ENCODE measurements around the gene VASP.
A peak's percentile ranks its signal among the peaks of the same experiment; 100 is the strongest.
"Not testable (repeated sequence)": the region's sequence is repeated elsewhere in the genome, so short reads cannot be mapped to it uniquely, and the experiment has no call there.

The VASP gene

GRCh38 chr19:45497791-45498190, 9.5 kb upstream of the VASP start:
- DNase-seq: no peak

DNA sequence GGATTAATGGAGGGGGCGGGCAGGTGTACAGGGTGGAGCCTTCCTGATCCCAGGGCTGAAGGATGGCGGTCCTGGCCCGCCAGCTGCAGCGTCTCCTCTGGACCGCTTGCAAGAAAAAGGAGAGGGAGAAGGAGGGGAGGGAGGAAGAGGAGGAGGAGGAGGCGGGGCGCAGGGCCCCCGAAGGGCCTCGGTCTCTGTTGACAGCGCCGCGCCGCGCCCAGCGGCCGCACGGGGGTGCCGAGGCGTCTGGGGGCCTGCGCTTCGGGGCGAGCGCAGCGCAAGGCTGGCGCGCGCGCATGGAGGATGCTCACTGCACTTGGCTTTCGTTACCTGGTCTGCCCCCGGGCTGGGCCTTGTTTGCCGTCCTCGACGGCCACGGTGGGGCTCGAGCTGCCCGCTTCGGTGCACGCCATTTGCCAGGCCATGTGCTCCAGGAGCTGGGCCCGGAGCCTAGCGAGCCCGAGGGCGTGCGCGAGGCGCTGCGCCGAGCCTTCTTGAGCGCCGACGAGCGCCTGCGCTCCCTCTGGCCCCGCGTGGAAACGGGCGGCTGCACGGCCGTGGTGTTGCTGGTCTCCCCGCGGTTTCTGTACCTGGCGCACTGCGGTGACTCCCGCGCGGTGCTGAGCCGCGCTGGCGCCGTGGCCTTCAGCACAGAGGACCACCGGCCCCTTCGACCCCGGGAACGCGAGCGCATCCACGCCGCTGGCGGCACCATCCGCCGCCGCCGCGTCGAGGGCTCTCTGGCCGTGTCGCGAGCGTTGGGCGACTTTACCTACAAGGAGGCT, 8.7 kb upstream of the VASP start, which contains the start of gene PPM1N:
Gene PPM1N, plus strand, starts transcription at position 33 of the 785 bp plus-strand sequence. Its CDS starts 30 bp downstream, at position 63.
- DNase-seq: peak; percentile 43

DNA sequence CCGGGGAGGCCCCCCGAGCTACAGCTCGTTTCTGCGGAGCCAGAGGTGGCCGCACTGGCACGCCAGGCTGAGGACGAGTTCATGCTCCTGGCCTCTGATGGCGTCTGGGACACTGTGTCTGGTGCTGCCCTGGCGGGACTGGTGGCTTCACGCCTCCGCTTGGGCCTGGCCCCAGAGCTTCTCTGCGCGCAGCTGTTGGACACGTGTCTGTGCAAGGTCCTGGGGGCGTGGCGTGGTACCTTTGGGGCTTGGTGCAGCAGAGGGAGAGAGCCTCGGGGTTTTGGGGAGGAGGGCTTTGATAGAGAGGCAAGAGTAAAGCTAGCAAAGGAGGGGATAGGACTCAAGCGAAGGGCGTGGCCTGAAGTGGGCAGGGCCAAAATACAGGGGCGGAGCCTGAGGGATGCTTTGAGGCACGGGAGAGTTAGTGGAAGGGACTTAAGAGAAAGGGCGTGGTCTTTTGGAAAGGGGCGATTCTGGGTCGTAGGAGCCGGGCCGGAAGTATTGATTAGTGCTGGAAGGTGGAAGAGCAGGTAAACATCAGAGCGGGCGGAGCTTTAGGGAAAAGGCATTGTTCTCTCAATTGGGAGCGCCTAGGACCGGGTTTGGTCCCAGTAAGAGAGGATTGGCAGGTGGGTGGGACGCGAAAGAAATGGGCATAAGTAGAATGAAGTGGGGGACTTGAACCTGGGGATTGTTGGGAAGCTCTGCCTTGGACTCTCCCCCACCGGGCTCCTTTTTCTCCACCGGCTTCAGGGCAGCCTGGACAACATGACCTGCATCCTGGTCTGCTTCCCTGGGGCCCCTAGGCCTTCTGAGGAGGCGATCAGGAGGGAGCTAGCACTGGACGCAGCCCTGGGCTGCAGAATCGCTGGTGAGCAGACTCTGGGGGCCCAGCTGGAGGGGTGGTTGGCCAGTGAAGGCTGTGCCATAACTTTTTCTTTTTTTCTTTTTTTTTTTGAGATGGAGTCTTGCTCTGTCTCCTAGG, 7.8 kb upstream of the VASP start:
- DNase-seq: peak; percentile 34

DNA sequence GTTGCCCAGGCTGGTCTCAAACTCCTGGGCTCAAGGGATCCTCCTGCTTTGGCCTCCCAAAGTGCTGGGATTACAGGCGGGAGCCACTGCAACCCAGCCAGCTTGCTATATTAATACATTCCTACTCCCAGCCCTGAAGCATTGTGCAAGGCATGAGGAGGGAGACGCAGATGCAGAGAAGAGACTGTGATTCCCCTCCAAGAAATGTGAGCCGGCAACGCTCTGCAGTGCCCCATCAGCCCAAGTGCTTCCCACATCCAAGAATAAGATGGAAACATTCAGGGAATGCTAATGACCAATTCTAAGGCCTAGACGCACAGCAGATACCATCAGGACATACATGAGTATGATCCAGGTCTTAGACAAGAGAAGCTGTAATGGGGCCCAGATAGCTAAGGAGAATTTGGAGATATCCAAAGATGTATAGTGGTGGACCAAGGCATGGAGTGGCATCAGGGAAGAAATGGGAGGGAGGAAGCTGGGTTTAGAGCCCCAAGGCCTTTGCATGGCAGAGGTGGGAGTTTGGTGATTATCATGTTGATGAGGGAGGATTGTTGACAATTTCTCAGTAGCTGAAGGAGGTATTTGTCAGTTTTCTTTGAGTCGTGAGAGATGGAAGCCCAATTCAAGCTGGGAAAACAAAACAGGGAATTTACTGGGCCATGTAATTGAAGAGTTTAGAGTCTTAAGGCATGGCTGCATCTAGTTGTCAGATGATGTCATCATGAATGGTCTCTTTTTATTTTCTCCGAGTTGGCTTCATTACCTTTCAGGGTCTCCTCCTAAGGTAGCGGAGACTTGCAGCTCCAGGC, 6.2 kb upstream of the VASP start:
- DNase-seq: no peak

DNA sequence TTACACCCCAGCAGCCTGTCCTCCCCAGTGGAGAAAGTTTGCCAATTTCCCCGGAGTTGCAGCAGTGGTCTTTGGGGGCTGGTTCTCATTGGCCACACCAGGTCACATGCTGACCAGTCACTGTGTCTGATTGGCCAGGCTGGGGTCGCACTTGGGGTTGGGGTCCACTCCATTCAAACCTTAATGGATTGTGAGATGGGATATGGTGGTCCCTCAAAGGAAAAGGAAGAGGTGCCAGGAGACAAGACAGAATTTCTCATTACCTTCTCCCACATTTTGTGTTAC, 5.6 kb upstream of the VASP start:
- no peak for DNase-seq

GRCh38 chr19:45502111-45502510, 5.2 kb upstream of the VASP start:
- DNase-seq: no peak

DNA sequence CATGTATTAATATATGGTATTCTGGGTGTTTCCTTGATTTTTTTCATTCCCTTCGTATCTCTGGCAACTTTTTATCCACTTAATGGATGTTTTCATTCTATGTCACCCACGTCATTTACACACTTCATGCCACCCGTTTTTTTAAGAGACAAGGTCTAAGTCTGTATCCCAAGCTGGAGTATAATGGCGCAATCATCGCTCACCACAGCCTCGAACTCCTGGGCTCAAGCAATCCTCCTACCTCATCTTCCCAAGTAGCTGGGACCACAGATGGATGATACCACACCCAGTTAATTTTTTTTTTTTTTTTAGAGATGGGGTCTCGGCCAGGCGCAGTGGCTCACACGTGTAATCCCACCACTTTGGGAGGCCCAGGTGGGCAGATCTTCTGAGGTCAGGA, 3.4 kb upstream of the VASP start:
- no peak for DNase-seq

DNA sequence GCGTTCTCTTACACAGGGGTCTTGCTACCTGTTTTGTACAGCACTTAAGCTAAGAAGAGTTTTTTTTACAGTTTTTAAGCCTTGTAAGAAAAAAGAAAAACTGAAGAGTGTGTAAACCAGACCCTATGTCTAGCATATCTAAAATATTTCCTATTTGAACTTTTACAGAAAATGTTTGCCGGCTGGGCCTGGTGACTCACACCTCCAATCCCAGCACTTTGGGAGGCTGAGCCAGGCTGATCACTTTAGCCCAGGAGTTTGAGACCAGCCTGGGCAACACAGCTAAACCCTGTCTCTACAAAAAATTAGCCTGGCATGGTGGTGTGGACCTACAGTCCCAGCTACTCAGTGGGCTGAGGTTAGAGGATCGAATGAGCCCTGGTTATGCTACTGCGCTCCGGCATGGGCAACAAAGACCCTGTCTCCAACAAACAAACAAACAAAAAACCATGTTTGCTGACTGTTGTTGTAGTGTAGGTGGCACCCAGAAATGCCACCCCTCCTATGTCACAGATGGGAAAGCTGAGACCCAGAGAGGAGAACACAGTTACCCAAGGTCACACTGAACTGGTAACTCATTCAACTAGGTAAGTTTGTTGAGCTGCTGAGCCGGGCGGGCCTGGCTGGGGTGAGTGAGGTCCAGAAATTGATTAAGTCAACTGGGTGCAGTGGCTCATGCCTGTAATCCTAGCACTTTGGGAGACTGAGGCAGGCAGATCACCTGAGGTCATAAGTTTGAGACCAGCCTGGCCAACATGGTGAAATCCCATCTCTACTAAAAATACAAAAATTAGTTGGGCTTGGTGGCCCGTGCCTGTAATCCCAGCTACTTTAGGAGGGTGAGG, 1.9 kb upstream of the VASP start:
- no peak for DNase-seq

- no peak for DNase-seq
These were observed 1.4 kb upstream of the VASP start for GRCh38 chr19:45505996-45506245.

DNA sequence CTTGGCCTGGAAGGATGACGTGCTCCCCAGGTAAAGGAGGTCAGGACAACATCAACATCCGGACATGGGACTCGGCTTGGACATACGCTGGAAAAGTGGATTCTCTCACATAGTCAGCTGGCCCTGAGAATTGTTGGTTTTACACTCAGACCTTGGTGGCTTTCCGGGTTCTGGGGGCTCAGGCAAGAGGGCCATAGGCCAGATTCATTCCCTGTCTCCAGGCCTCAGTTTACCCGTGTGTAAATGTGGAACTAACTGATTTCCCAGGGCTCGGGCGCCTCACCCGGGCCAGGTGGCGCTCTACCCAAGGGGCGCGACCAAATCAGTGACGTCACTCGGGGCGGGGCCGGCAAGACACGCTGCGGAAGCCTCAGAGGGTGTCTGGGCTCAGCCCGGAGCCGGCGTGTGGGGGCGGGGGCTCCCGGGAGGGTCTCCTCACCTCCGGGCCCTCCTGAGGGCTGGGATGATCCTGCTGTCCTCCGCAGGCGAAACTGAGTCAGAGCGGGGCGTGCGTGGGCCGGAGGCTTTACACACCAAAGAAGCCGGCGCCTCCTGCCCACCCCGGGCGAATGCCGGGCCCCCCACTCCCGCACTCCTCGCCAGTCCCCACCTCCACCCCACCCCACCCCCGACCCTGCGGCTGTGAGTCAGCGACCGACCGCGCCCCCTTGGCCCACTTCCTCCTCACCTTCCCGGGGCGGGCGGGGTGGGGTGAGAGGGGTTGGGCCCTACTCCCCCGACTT, 862 bp upstream of the VASP start:
- DNase-seq: peak; percentile 98

GRCh38 chr19:45507872-45508416, 665 bp downstream of the VASP start:
- DNase-seq: no peak

DNA sequence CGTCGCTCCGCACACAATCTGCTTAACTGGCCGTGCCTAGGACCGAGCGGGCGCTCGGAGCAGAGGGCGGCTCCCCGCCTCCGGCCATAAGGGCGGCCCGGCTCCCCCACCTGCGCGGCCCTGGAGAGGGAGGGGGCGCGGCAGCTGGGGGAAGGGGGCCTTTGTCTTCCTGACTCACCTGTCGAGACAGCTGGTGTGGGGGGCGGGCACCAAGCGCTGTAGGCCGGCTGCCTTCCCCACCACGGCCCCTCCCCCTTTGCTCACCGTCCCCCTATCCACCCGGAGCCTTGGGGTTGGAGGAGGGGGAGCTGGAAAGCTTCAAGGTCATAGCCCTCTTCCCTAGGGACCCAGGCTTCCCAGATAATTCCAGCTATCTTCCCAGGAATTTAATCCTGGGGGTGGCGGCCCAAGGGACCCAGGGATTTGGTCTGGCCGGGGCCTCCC, 1.2 kb downstream of the VASP start:
- peak; percentile 37 for DNase-seq

DNA sequence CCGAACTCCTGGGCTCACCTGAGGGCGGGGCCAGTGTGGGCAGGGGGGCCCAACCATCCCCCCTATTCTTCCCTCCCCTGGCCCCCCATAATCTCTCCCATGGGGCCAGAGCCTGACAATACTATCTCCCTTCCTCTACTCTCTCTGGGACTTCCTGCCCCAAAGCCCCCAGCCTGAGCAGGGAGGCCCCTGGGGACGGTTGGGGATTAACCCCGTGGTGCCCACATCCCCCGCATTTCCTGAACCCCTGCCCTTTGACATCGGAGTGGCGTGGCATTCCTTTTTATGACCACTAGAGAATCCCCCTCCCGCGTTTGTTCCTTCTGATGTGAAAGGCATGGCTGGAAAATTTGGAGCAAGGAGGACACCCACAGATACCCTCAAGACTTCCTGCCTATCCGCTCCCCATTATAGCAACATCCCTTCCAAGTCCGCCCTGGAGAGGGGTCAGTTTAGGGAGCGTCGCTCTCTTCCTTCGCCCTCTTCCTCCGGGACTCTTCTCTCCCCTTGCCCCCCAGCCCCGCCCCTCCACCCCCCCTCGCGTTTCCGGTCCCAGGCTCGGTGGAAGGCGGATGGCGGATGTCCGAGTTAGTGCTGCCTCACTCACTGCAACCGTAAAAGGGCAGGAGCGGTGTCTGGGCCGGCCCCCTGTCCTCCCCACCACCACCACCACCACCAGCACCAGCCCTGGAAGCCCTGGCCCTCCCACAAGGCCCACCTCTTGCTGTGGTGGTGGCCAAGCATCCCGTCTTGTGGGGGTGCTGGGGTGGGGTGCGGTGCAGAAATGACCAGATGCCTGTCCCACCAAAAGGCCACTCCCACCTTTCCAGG, 1.8 kb downstream of the VASP start:
- DNase-seq: no peak

GRCh38 chr19:45509692-45510015, 2.4 kb downstream of the VASP start:
- no peak for DNase-seq

- DNase-seq: not testable (repeated sequence)
These were observed 3.1 kb downstream of the VASP start for GRCh38 chr19:45510352-45510751.

DNA sequence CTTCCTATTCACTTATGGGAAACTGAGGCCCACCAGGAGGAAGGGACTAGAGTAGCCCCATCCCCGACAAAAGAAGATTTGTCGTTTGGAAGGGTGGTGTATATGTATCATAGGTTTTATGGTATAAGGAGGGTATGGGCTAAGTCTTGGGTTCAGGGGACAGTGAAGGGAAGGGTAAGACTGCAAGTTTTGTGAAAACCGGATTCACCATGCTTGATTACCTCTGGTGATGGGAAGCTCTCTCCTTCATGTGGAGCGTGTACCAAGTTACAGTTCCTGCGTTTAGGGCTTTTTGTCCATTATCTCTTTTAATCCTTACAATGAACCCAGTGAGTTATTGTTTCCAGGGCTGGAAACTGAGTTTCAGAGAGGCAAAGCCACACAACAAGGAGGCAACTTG, 3.8 kb downstream of the VASP start:
- DNase-seq: no peak

GRCh38 chr19:45512881-45513483, 5.7 kb downstream of the VASP start:
- no peak for DNase-seq

DNA sequence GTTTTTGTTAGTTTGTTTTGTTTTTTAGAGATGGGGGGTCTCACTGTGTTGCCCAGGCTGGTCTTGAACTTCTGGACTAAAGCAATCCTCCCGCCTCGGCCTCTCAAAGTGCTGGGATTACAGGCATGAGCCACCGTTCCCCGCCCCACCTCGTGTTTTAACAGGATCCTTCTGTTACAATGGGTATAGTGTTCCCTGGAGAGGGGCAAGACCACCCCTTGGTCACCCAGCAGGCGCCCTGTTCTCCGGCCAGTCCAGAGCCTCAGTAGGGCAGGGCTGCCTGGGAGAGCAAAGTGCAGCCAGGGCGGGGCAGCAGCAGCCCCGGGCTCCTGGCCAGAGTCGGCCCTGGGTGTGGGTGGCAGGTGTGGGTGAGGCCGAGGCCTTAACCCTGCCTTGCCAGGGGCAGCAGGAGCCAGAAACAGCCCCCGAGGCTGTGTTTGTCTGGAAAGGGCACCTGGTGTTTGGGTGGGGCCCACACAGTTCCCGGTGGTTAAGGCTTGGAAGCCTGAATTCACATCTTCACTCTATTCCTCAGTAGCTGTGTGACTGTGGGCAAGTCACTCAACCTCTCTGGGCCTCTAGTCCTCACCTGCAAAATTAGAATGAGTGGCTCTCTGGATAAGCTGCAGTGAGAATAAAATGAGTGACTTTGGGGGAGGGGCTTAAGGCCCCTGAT, 7.2 kb downstream of the VASP start:
- DNase-seq: no peak

DNA sequence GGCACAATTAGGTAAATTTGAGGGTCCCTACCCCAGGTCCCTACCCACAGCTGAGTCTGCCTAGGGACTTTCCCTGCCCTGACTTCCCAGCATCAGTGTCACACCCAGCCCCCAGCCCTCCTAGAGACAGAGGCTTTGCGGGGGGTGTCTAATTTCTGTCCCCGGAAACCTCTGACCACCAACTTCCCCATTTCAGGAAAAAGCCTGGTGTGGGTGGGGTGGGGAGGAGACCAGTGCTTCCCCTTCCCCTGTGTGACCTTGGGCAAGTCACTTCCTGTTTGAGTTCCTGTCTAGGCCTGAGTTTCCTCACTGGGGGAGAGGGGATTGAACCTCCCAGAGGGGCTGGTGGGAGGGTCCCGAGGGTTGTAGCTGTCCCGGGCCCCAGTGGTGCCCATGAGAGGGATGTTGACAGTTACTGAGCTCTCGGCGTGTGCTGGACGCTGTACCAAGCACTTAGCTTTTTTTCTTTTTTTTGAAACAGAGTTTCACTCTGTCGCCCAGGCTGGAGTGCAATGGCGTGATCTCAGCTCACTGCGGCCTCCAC, 7.9 kb downstream of the VASP start:
- no peak for DNase-seq

Data from T-helper 9 cell (primary cell).